HG02981 (cell line): ENCODE data around the gene IL17B.

Experiments
- ATAC-seq: cut with Tn5 transposase; IDR thresholded peaks from one replicate; pipeline ENCODE4 v1.9.1; 2021; ENCODE audit warnings: mild to moderate bottlenecking, moderate library complexity; ENCODE audit not compliant: unreplicated experiment

Gene IL17B

GRCh38 chr5:149380466-149381121 is 1.5 kb upstream of the IL17B start:
- ATAC-seq, result no peak

- ATAC-seq, result no peak
These were observed 804 bp upstream of the IL17B start for GRCh38 chr5:149379818-149380374.

DNA sequence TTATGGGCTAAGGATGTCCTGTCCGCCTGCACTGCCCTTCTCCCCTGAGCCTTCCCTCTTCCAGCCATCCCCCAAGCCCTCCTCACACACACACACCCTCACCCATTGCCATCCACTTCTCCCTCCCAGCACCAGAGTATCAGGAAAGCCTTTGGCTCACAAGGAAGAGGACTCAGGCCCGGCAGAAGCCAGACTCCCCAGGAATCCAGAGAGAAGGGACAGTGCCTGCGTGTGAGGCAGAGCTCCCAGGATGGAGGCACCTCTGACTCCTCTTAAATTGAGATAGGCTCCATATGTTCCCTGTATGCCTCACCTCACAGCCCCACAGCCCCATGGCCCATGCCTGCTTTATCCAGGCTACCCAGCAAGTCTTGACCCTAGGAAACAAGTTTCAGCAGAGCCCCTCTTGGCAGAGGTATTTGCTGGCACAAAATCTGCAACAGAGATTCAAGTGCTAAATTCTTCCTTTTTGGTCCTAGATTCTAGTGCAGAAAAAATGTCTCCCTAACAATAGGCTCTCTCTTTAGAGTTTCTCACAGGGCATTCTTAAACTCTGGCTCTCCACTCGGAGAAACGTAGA is 761 bp downstream of the IL17B start:
- no peak for ATAC-seq

GRCh38 chr5:149376711-149377447 is 2.2 kb downstream of the IL17B start:
- ATAC-seq, result no peak

GRCh38 chr5:149376104-149376503 is 3.0 kb downstream of the IL17B start:
- no peak for ATAC-seq

DNA sequence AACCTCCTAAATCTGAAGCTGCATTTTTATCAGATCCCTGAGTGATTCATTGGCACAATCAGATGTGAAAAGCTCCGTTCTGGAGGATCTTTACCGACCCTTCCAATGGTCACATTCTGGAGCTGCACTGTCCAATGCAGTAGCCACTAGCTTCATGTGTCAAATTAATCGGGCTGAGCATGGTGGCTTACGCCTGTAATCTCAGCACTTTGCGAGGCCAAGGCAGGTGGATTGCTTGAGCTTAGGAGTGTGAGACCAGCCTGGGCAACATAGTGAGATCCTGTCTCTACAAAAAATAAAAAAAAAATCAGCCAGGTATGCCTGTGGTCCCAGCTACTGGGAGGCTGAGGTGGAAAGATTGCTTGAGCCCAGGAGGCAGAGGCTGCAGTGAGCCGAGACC is 3.7 kb downstream of the IL17B start:
- ATAC-seq, result no peak

DNA sequence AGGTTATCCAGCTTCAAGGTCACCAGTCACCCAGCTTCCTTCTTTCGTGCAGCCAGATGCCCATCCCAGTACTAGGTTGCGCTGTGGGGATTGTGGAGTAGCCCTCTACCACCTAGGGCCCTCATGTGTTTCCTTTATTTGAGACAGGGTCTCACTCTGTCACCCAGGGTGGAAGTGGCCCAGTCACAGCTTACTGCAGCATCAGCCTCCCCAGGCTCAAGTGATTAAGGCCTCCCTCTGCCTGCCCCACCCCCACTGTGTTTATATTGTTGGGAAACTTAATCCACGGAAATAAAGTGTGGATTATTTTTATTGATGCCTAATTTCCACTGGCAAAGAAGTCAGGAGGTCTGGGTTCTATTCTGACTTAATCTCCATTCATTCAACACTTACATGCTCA is 4.3 kb downstream of the IL17B start:
- ATAC-seq, result no peak

- ATAC-seq, result no peak
These were observed 4.8 kb downstream of the IL17B start for GRCh38 chr5:149374303-149374702.

DNA sequence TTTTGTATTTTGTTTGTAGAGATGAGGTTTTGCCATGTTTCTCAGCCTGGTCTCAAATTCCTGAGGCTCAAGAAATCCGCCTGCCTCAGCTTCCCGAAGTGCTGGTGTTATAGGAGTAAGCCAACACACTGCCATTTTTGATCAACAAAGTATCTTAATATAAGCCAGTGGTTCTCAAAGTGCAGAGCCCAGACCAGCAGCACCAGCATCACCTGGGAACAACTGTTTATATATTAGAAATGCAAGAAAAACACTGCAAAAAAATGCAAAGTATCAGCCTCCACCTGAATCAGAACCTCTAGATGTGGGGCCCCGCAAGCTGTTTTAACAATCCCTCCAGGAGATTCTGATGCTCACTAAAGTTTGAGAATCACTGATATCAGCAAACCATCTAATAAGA is 6.2 kb downstream of the IL17B start:
- no peak for ATAC-seq

DNA sequence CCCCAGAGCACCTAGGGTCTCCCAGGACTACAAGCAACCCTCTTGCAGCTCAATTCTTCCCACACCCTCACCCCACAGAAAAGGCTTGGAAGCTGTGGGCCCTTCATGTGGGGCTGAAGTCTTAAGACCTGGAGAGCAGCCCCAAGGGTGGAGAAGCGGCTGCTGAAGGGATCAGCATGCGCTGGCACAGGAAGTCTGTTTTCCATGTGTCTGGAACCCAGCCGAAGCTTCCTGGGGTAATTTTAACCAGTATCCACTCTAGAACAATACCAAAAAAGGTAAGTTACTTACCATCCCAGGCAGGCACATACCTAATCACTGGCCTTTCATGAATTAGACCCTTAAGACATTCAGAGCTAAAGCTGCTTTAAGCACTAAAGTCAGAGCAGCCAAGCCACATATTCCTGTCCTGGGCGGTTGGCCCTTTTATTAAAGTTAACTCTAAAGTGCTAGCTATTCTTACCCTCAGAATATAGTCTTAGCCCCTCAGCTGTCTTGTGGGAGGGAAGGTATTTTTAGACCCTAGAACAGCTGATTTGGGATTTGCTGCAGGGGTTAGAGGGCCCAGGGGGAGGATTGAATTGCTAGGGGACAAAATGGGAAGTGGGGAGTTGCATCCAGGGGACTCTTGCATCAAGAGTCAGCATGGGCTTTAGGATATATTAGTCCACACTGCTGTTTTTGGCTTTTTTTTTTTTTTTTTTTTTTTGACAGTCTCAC is 6.9 kb downstream of the IL17B start:
- ATAC-seq, result no peak

- ATAC-seq, result peak; percentile 75
These were observed 7.7 kb downstream of the IL17B start for GRCh38 chr5:149371296-149371962.

DNA sequence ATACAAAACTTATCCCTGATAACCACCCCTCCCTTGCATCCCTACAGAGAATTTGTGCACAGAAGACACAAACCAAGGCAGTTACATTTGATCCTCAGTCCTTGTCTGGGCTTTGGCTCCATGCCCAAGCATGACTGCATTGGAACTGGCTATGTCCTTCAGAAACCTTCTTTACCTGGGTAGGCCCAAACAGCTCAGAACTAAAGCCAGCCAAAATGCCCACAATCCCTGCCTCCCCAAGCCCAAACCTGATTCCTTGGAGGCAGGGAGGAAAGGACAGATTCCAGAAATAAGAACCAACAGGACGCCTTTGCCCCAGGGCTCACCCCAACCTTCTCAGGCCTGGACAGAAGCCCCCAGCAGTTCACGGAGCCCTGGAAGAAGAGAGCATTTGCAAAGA is 8.2 kb downstream of the IL17B start:
- ATAC-seq, result no peak

DNA sequence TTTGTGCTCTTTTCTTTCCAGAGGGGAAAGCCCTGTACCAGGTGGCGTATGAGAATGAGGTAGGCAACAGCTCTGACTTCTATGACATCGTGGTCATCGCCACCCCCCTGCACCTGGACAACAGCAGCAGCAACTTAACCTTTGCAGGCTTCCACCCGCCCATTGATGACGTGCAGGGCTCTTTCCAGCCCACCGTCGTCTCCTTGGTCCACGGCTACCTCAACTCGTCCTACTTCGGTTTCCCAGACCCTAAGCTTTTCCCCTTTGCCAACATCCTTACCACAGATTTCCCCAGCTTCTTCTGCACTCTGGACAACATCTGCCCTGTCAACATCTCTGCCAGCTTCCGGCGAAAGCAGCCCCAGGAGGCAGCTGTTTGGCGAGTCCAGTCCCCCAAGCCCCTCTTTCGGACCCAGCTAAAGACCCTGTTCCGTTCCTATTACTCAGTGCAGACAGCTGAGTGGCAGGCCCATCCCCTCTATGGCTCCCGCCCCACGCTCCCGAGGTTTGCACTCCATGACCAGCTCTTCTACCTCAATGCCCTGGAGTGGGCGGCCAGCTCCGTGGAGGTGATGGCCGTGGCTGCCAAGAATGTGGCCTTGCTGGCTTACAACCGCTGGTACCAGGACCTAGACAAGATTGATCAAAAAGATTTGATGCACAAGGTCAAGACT is 11.0 kb downstream of the IL17B start:
- no peak for ATAC-seq

- ATAC-seq, result peak; percentile 63
These were observed 11.7 kb downstream of the IL17B start for GRCh38 chr5:149367249-149367971.

DNA sequence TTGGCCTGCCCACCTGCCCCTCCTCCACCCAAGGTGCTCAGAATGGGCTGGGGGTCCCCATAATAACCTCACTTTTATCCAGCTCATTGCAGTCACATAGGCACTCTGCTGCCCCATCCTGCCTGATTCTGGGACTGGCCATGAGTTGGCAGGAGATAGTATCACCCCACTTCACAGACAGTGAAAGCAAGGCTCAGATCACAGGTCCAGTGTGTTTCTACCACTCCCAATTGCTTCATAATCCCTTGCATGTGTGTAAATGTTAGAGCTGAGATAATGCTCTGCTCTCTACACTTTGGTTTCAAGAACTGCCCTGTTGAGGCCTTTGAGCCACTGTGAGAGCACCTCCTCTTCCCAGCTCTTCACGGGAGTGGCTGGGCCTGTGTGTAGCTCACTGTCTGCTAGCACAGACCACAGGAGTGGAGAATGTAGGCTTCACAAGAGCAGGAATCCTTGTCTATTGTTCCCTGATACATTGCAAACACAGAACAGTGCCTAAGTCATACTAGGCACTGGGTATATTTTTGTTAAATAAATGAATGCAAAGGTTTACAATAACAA is 12.8 kb downstream of the IL17B start:
- ATAC-seq, result no peak

DNA sequence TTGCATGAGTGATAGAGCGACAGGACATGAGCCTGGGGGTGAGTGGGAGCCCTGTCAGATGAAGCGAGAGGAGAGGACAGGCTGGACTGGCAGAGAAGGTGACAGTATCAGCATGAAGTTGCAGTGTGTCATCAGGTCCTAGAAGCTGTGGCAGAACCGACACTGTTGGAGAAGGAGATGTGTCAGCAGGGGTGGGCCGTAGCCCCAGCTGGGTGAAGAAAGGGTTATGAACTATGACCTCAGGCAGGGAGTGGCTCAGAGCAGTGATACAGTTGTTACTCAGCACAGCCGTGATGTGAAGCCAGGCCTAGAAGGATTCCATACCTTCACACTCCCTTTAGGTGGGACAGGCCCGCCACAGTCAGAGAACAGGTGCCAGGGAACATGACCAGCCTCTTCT is 13.7 kb downstream of the IL17B start:
- no peak for ATAC-seq

GRCh38 chr5:149364719-149365118 is 14.4 kb downstream of the IL17B start:
- no peak for ATAC-seq

- ATAC-seq, result no peak
These were observed 15.2 kb downstream of the IL17B start for GRCh38 chr5:149363936-149364335.

DNA sequence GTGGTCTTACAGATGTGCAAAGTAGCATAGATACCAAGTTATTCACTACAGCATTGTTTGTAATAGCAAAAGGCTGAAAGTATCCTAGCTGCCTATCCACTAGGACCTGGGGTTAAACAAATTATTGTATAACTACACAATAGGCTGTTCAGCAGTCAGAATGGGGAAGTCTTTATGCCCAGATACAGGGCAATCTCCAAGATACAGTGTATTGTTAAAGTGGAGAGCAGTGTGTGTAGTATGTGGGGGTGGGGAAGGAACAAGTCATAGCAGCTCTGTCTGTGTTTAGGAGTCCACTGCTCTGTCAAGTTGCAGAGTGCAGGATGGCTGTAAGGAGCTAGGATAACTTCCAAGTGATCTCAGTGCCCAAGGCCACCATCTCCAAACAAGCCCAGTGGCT is 15.7 kb downstream of the IL17B start:
- ATAC-seq, result no peak
